PC-3 (cell line): ENCODE results near the gene STUM. TPM values are rescaled to one million over a fixed set of nuclear protein-coding genes. Genes with fewer than 3 reads are reported as not detected.

Source experiments
- ATAC-seq: fragments of 200-7000 bp; cut with Tn5 transposase; 2 replicates; pipeline ENCODE4 v1.9.1; 2020; ENCODE audit warnings: mild to moderate bottlenecking, moderate library complexity
- BruUV-seq: library from RNA; stranded (reverse); fragments of 400-500 nt; replicated peaks from 2 replicates; lab custom pipeline; 2021; lab: Mats Ljungman, UMichigan
- CTCF ChIA-PET: fragments of 300-600 bp; sonication (Branson Sonifier 250); formaldehyde crosslinking; loops from one replicate; lab custom pipeline; 2022; ENCODE audit warnings: antibody characterized with exemption; lab: Charles Lee
- POLR2A ChIA-PET: fragments of 300-600 bp; sonication (Branson Sonifier 250); formaldehyde crosslinking; loops from one replicate; lab custom pipeline; 2022; ENCODE audit warnings: antibody characterized with exemption; ENCODE audit not compliant: unreplicated experiment; lab: Charles Lee
- DNase-seq: peaks from one replicate; pipeline ENCODE4 v3.0.0-alpha.2; 2015
- H2AFZ ChIP-seq: fragments of 300-600 bp; sonication (generic); 2 replicates; pipeline ENCODE4 v1.6.0; 2016; ENCODE audit warnings: antibody characterized with exemption, low read length
- H3F3A ChIP-seq: fragments of 300-600 bp; sonication (generic); one replicate; pipeline ENCODE4 v1.6.0; 2017; ENCODE audit warnings: antibody characterized with exemption, low read length, control low read depth, mild to moderate bottlenecking; ENCODE audit not compliant: unreplicated experiment
- H3K27ac ChIP-seq: fragments of 300-600 bp; sonication (generic); 2 replicates; pipeline ENCODE4 v1.5.1; 2016; ENCODE audit warnings: mild to moderate bottlenecking, low read length
- H3K27me3 ChIP-seq: fragments of 300-600 bp; sonication (generic); 2 replicates; pipeline ENCODE4 v1.6.1; 2016; ENCODE audit warnings: low read length, mixed read lengths
- H3K36me3 ChIP-seq: fragments of 300-600 bp; sonication (generic); 2 replicates; pipeline ENCODE4 v1.6.1; 2016; ENCODE audit warnings: low read depth, mixed run types, low read length, mixed read lengths
- H3K4me1 ChIP-seq: fragments of 300-600 bp; sonication (generic); 2 replicates; pipeline ENCODE4 v1.5.1; 2016; ENCODE audit warnings: low read length; ENCODE audit not compliant: insufficient read depth
- H3K4me2 ChIP-seq: fragments of 300-600 bp; sonication (generic); 2 replicates; pipeline ENCODE4 v1.6.0; 2016; ENCODE audit warnings: low read length
- H3K4me3 ChIP-seq: fragments of 300-600 bp; sonication (generic); 2 replicates; pipeline ENCODE4 v1.5.1; 2016; ENCODE audit warnings: mild to moderate bottlenecking, low read length, mixed read lengths
- H3K79me2 ChIP-seq: fragments of 300-600 bp; sonication (generic); 2 replicates; pipeline ENCODE4 v1.6.1; 2017; ENCODE audit warnings: low read length, mixed read lengths
- H3K9ac ChIP-seq: fragments of 300-600 bp; sonication (generic); 2 replicates; pipeline ENCODE4 v1.6.0; 2016; ENCODE audit warnings: mild to moderate bottlenecking, low read length
- H3K9me2 ChIP-seq: fragments of 300-600 bp; sonication (generic); replicated peaks from 2 replicates; pipeline ENCODE4 v1.6.1; 2016; ENCODE audit warnings: mixed run types, low read length, mixed read lengths
- H3K9me3 ChIP-seq: fragments of 300-600 bp; sonication (generic); 2 replicates; pipeline ENCODE4 v1.6.1; 2016; ENCODE audit warnings: low read length, mixed read lengths
- H4K20me1 ChIP-seq: fragments of 300-600 bp; sonication (generic); 2 replicates; pipeline ENCODE4 v1.6.1; 2016; ENCODE audit warnings: low read length, mixed read lengths
- EZH2 ChIP-seq: fragments of 300-600 bp; sonication (generic); IDR thresholded peaks from one replicate; pipeline ENCODE4 v1.6.1; 2017; ENCODE audit warnings: antibody characterized with exemption, mild to moderate bottlenecking, low read length; ENCODE audit not compliant: unreplicated experiment
- EZH2phosphoT487 ChIP-seq: fragments of 300-600 bp; sonication (generic); IDR thresholded peaks from 2 replicates; pipeline ENCODE4 v1.6.1; 2018; ENCODE audit warnings: mild to moderate bottlenecking, antibody characterized with exemption, low read length, borderline replicate concordance
- intact Hi-C: fragments of 100-400 bp; cut with micrococcal nuclease; formaldehyde crosslinking; loops from 2 replicates; pipeline ENCODE4 v1.9.0; 2023
- total RNA-seq: library from RNA; depleted of rRNA; stranded (reverse); fragments of >200 nt; gene quantifications from 2 replicates; pipeline ENCODE4 v1.2.3, GENCODE V29; 2014
- TF ChIP-seq, protein P1 (sequence below): fragments of 300-600 bp; sonication (generic); conservative IDR thresholded peaks from 2 replicates; pipeline ENCODE4 v1.5.1; 2017; ENCODE audit warnings: antibody characterized with exemption, low read depth, mild to moderate bottlenecking, low read length

STUM gene
- total RNA-seq, 1 experiment from 2014 or later: 0.58 TPM

DNA sequence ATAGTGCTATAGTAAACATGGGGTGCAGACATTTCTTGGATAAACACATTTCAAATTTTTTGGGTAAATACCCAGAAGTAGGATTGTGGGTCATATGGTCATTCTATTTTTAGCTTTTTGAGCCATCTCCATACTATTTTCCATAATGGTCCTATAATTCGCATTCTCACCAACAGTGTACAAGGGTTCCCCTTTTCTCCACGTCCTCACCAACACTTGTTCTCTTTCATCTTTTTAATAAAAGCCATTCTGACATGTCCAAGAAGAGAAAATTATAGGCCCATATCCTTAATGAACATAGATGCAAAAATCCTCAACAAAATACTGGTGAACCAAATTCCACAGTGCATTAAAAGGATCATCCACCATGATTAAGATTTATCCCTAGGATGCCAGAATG lies 8.9 kb downstream of the STUM start:
- H3K4me2 ChIP-seq: no peak overlapping the region
- H3F3A ChIP-seq: no peaks in the 10 kb centered on the region
- H3K27me3 ChIP-seq: peaks cover 82% of the 10 kb centered on the region
- no peaks in the 10 kb centered on the region for H4K20me1 ChIP-seq
- POLR2A ChIA-PET: no interaction called here
- no peak for ATAC-seq
- CTCF ChIA-PET: no interaction called here
- TF ChIP-seq EZH2phosphoT487 (no peak), EZH2 (no peak)
- TF ChIP-seq, protein P1, sequence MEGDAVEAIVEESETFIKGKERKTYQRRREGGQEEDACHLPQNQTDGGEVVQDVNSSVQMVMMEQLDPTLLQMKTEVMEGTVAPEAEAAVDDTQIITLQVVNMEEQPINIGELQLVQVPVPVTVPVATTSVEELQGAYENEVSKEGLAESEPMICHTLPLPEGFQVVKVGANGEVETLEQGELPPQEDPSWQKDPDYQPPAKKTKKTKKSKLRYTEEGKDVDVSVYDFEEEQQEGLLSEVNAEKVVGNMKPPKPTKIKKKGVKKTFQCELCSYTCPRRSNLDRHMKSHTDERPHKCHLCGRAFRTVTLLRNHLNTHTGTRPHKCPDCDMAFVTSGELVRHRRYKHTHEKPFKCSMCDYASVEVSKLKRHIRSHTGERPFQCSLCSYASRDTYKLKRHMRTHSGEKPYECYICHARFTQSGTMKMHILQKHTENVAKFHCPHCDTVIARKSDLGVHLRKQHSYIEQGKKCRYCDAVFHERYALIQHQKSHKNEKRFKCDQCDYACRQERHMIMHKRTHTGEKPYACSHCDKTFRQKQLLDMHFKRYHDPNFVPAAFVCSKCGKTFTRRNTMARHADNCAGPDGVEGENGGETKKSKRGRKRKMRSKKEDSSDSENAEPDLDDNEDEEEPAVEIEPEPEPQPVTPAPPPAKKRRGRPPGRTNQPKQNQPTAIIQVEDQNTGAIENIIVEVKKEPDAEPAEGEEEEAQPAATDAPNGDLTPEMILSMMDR: no peak
- no TSS peak for BruUV-seq
- no peak overlapping the region for H2AFZ ChIP-seq
- no peaks in the 10 kb centered on the region for H3K9me2 ChIP-seq
- no peak overlapping the region for H3K4me3 ChIP-seq
- H3K9me3 ChIP-seq: no peaks in the 10 kb centered on the region
- H3K9ac ChIP-seq: no peak overlapping the region
- DNase-seq: no peak
- no peaks in the 10 kb centered on the region for H3K36me3 ChIP-seq
- H3K27ac ChIP-seq: no peak overlapping the region
- H3K4me1 ChIP-seq: no peaks in the 10 kb centered on the region
- no peaks in the 10 kb centered on the region for H3K79me2 ChIP-seq
- intact Hi-C loops: no loop called here

DNA sequence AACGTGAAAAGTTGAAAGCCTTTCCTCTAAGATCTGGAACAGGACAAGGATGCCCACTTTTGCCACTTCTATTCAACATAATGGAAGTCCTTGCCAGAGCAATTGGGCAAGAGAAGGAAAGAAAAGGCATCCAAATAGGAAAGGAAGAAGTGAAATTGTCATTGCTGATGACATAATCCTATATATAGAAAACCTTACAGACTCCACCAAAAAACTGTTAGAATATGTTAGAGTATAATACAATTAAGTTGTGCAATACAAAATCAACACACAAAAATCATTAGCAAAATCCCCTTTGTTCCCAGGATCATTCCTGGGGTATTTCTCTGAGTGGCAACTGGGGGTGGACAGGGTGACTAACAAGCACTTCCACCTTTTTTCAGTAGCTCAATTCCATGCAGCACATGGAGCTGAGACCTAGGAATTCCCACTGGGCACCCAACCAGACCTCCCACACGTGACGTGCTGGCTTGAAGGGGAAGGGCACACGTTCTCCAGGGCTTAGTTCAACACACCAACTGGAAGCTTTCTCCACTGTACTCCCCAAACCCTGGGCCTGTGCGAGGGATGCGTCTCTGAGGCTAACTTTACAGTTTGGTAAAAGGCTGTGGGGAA lies 9.6 kb downstream of the STUM start:
- no peaks in the 10 kb centered on the region for H3F3A ChIP-seq
- no peak overlapping the region for H3K4me3 ChIP-seq
- no peaks in the 10 kb centered on the region for H3K9me3 ChIP-seq
- DNase-seq (no peak), ATAC-seq (no peak)
- no peaks in the 10 kb centered on the region for H4K20me1 ChIP-seq
- no peaks in the 10 kb centered on the region for H3K36me3 ChIP-seq
- H3K4me2 ChIP-seq: no peak overlapping the region
- no peaks in the 10 kb centered on the region for H3K4me1 ChIP-seq
- H3K27me3 ChIP-seq: peaks cover 79% of the 10 kb centered on the region
- no peak overlapping the region for H3K9ac ChIP-seq
- intact Hi-C loops: no loop called here
- no peaks in the 10 kb centered on the region for H3K9me2 ChIP-seq
- CTCF ChIA-PET: no interaction called here
- TF ChIP-seq, protein P1: no peak
- TF ChIP-seq EZH2: no peak
- no peak for TF ChIP-seq EZH2phosphoT487
- POLR2A ChIA-PET: no interaction called here
- H3K27ac ChIP-seq: no peak overlapping the region
- H2AFZ ChIP-seq: no peak overlapping the region
- H3K79me2 ChIP-seq: no peaks in the 10 kb centered on the region
- BruUV-seq: no TSS peak

DNA sequence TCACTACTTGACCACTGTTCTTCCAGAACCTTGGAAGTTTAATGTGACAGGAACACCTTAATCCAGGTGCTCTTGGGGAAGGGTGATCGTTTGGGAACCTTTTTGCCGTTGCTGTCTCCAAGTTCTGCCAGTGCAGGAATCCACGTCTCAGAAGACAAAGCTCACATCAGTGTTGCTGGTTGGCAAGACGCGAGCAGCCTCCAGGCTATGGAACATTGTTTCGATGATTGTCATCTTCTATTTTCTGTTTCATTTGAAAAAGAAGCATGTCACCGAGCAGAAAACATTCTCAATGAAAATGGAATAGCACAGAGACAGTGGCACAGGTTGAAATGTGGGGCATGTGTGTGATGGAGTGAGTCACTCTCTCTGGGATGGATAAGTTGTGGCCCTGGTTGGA lies 11.7 kb downstream of the STUM start:
- H3K79me2 ChIP-seq: no peaks in the 10 kb centered on the region
- no peak overlapping the region for H3K4me2 ChIP-seq
- no peak overlapping the region for H3K27ac ChIP-seq
- intact Hi-C loops: no loop called here
- BruUV-seq: no TSS peak
- TF ChIP-seq EZH2phosphoT487 (no peak), EZH2 (no peak)
- TF ChIP-seq, protein P1: no peak
- no peaks in the 10 kb centered on the region for H3F3A ChIP-seq
- no peak for ATAC-seq
- no peaks in the 10 kb centered on the region for H3K9me2 ChIP-seq
- CTCF ChIA-PET: no interaction called here
- no peak overlapping the region for H3K9ac ChIP-seq
- peaks cover 60% of the 10 kb centered on the region for H3K27me3 ChIP-seq
- H3K4me3 ChIP-seq: no peak overlapping the region
- no peaks in the 10 kb centered on the region for H4K20me1 ChIP-seq
- no peak for DNase-seq
- H3K36me3 ChIP-seq: no peaks in the 10 kb centered on the region
- H3K4me1 ChIP-seq: no peaks in the 10 kb centered on the region
- POLR2A ChIA-PET: no interaction called here
- H2AFZ ChIP-seq: no peak overlapping the region
- H3K9me3 ChIP-seq: no peaks in the 10 kb centered on the region
